SU-DHL-6 (cell line): ENCODE measurements around the gene BIN2.

Experiments
- H2AFZ ChIP-seq: fragments of 200-600 bp; sonication (generic); 2 replicates; pipeline ENCODE4 v1.6.1; 2014; ENCODE audit warnings: low read depth, mild to moderate bottlenecking, moderate library complexity, mixed read lengths, antibody characterized with exemption, low read length; ENCODE audit not compliant: severe bottlenecking
- H3F3A ChIP-seq: fragments of 200-600 bp; shearing (Covaris generic); 2 replicates; pipeline ENCODE4 v1.6.0; 2016; ENCODE audit warnings: antibody characterized with exemption, mild to moderate bottlenecking; ENCODE audit not compliant: insufficient read depth
- H3K27ac ChIP-seq: fragments of 200-600 bp; sonication (generic); 2 replicates; pipeline ENCODE4 v1.5.1; 2016; ENCODE audit warnings: low read depth, mild to moderate bottlenecking, low read length, moderate library complexity, mixed read lengths
- H3K27me3 ChIP-seq: fragments of 200-600 bp; sonication (generic), shearing (Covaris generic); 2 replicates; pipeline ENCODE4 v1.6.0; 2014; ENCODE audit warnings: mild to moderate bottlenecking, low read length
- H3K36me3 ChIP-seq: fragments of 200-600 bp; sonication (generic); 2 replicates; pipeline ENCODE4 v1.6.1; 2014; ENCODE audit warnings: mild to moderate bottlenecking, low read length, mixed read lengths
- H3K4me2 ChIP-seq: fragments of 300-600, 200-600 bp; shearing (Covaris generic), sonication (generic); 2 replicates; pipeline ENCODE4 v1.6.0; 2014; ENCODE audit warnings: low read length, low read depth, mild to moderate bottlenecking; ENCODE audit not compliant: poor library complexity, severe bottlenecking
- H3K4me3 ChIP-seq: fragments of 200-600 bp; sonication (generic); 2 replicates; pipeline ENCODE4 v1.5.1; 2014; ENCODE audit warnings: antibody characterized with exemption, low read length, mild to moderate bottlenecking, mixed read lengths; ENCODE audit not compliant: insufficient read depth, poor library complexity, severe bottlenecking
- H3K79me2 ChIP-seq: fragments of 200-600 bp; sonication (generic); 2 replicates; pipeline ENCODE4 v1.6.1; 2014; ENCODE audit warnings: mild to moderate bottlenecking, low read length, moderate library complexity; ENCODE audit not compliant: insufficient read depth
- H3K9ac ChIP-seq: fragments of 200-600 bp; sonication (generic); 2 replicates; pipeline ENCODE4 v1.7.0; 2014; ENCODE audit warnings: mild to moderate bottlenecking, low read length
- H3K9me2 ChIP-seq: fragments of 200-600 bp; sonication (generic); replicated peaks from 2 replicates; pipeline ENCODE4 v1.6.1; 2014; ENCODE audit warnings: low read length; ENCODE audit not compliant: insufficient read depth
- H3K9me3 ChIP-seq: fragments of 200-600 bp; sonication (generic); 2 replicates; pipeline ENCODE4 v1.6.1; 2014; ENCODE audit warnings: low read length, mixed read lengths; ENCODE audit not compliant: insufficient read depth
- H4K20me1 ChIP-seq: fragments of 200-600 bp; sonication (generic); 2 replicates; pipeline ENCODE4 v1.6.1; 2014; ENCODE audit warnings: low read depth, mild to moderate bottlenecking, antibody characterized with exemption, low read length, moderate library complexity, mixed read lengths
- EZH2phosphoT487 ChIP-seq: fragments of 200-600 bp; sonication (generic), shearing (Covaris generic); conservative IDR thresholded peaks from 2 replicates; pipeline ENCODE4 v1.6.1; 2018; ENCODE audit warnings: mild to moderate bottlenecking, antibody characterized with exemption, low read length, moderate library complexity, mixed read lengths
- TF ChIP-seq, protein P1 (sequence below): fragments of 200-600 bp; sonication (generic); IDR thresholded peaks from one replicate; pipeline ENCODE4 v1.5.1; 2017; ENCODE audit warnings: antibody characterized with exemption, mild to moderate bottlenecking, low read length, moderate library complexity; ENCODE audit not compliant: insufficient read depth, poor library complexity, severe bottlenecking

Gene BIN2

DNA sequence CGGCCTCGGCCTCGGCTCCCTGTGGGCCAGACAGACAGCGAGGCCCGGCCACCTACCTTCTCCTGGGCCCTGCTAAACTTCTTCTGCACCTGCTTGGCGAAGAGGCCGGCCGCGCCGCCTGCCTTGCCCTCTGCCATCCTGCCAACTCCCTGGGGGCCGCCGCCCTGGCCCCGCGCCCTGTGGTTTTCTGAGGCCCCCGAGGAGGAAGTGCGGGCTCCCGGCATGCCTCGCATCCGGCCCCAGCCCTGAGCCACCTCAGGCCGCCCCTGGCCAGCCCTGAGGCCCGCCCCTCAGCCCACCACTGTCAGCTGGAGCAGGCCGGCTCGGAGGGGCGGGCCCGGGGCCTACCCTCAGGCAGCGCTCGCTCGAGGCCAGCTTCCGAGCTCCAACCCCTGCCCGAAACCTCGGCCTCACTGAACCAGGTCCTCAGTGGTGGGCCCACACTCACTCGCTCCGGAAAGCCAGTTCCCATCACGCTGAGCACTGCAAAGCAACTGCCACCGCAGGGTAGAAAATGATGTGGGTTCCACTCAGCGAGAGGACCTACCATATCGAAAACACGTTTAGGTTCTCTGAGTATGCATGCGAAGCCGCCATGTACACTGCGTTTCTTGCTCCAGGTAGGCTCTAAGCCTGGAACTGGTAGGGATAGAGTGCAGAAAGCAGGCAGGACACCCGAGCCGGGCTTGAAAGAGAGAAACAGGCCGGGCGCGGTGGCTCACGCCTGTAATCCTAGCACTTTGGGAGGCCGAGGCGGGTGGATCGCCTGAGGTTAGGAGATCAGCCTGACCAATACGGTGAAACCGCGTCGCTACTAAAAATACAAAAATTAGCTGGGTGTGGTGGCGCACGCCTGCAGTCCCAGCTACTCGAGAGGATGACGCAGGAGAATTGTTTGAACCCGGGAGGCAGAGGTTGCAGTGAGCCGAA lies at the start of gene BIN2:
Gene BIN2 (minus strand): TSS at position 209 of the 930 bp plus-strand sequence. CDS start 72 bp downstream, at position 137.
- Histone ChIP-seq H4K20me1 (no peaks in the 10 kb centered on the region), H3F3A (no peaks in the 10 kb centered on the region), H3K4me2 (no peak within 1 kb of the TSS), H2AFZ (no peak within 1 kb of the TSS), H3K9ac (no peak within 1 kb of the TSS), H3K79me2 (no peaks in the 10 kb centered on the region), H3K36me3 (no peaks in the 10 kb centered on the region), H3K4me3 (no peak within 1 kb of the TSS), H3K27me3 (no peaks in the 10 kb centered on the region; the same call in 1 of the 2 replicates), H3K9me2 (no peaks in the 10 kb centered on the region), H3K9me3 (no peaks in the 10 kb centered on the region), H3K27ac (no peak within 1 kb of the TSS)
- no peak for TF ChIP-seq EZH2phosphoT487
- TF ChIP-seq, protein P1, sequence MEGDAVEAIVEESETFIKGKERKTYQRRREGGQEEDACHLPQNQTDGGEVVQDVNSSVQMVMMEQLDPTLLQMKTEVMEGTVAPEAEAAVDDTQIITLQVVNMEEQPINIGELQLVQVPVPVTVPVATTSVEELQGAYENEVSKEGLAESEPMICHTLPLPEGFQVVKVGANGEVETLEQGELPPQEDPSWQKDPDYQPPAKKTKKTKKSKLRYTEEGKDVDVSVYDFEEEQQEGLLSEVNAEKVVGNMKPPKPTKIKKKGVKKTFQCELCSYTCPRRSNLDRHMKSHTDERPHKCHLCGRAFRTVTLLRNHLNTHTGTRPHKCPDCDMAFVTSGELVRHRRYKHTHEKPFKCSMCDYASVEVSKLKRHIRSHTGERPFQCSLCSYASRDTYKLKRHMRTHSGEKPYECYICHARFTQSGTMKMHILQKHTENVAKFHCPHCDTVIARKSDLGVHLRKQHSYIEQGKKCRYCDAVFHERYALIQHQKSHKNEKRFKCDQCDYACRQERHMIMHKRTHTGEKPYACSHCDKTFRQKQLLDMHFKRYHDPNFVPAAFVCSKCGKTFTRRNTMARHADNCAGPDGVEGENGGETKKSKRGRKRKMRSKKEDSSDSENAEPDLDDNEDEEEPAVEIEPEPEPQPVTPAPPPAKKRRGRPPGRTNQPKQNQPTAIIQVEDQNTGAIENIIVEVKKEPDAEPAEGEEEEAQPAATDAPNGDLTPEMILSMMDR = no peak

DNA sequence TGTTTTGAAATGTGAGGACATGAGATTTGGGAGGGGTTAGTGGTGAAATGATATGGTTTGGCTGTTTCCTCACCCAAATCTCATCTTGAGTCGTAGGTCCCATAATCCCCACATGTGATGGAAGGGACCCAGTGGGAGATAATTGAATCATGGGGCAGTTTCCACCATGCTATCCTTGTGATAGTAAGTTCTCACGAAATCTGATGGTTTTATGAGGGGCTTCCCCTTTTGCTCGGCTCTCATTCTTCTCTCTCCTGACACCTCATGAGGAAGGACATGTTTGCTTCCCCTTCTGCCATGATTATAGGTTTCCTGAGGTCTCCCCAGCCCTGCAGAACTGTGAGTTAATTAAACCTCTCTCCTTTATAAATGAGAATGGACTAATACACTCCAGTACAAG lies 49.2 kb upstream of the BIN2 start:
- Histone ChIP-seq H3K27me3 (no peaks in the 10 kb centered on the region), H3K79me2 (no peaks in the 10 kb centered on the region), H3K9ac (no peak overlapping the region), H3K4me2 (no peak overlapping the region), H3K9me3 (no peaks in the 10 kb centered on the region), H4K20me1 (no peaks in the 10 kb centered on the region), H3K9me2 (no peaks in the 10 kb centered on the region), H2AFZ (no peak overlapping the region), H3K36me3 (no peaks in the 10 kb centered on the region), H3K27ac (no peak overlapping the region), H3F3A (no peaks in the 10 kb centered on the region), H3K4me3 (no peak overlapping the region)
- TF ChIP-seq, protein P1 = no peak
- no peak for TF ChIP-seq EZH2phosphoT487

DNA sequence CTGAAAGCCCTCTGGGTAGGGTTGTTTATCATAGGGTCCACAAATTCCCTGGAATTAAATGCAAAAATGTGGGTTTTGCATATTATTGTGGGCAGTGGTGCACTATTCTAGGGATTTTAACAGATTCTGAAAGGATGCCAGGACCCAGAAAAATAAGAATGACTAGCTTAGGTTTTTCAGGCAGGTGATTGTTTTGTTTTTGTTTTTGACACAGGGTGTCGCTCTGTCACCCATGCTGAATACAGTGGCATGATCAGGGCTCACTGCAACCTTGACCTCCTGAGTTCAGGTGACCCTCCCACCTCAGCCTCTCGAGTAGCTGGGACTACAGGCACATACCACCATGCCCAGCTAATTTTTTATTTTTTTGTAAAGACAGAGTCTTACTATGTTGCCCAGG lies 48.0 kb upstream of the BIN2 start:
- no peak overlapping the region for H2AFZ ChIP-seq
- no peaks in the 10 kb centered on the region for H3K9me3 ChIP-seq
- TF ChIP-seq, protein P1 = peak; percentile 26
- TF ChIP-seq EZH2phosphoT487 = no peak
- H4K20me1 ChIP-seq = no peaks in the 10 kb centered on the region
- no peaks in the 10 kb centered on the region for H3K9me2 ChIP-seq
- H3K4me2 ChIP-seq = no peak overlapping the region
- no peaks in the 10 kb centered on the region for H3K27me3 ChIP-seq
- no peaks in the 10 kb centered on the region for H3K36me3 ChIP-seq
- no peak overlapping the region for H3K9ac ChIP-seq
- H3K27ac ChIP-seq = no peak overlapping the region
- H3K4me3 ChIP-seq = no peak overlapping the region
- H3F3A ChIP-seq = no peaks in the 10 kb centered on the region
- H3K79me2 ChIP-seq = no peaks in the 10 kb centered on the region
